H1 (cell line): ENCODE measurements around the gene EIF2S1. TPM values are rescaled to one million over a fixed set of nuclear protein-coding genes. Genes with fewer than 3 reads are reported as not detected.
"Not testable (repeated sequence)": the region's sequence is repeated elsewhere in the genome, so short reads cannot be mapped to it uniquely, and the experiment has no call there.

Experiments
- CTCF ChIA-PET: fragments of 300-600 bp; sonication (Branson Sonifier 250); formaldehyde crosslinking; loops from one replicate; lab custom pipeline; 2021; ENCODE audit not compliant: partially characterized antibody; lab: Charles Lee
- POLR2A ChIA-PET: fragments of 300-600 bp; sonication (Branson Sonifier 250); formaldehyde crosslinking; loops from one replicate; lab custom pipeline; 2021; ENCODE audit warnings: inconsistent platforms; ENCODE audit not compliant: partially characterized antibody; lab: Charles Lee
- DNase-seq, 2 experiments: peaks; one replicate each; pipeline versions ENCODE4 v3.0.0 to v3.0.0-alpha.2; 2010 to 2022; ENCODE audit warnings: low spot score in 2 of 2, low read depth in 1 of 2, mixed read lengths in 1 of 2
- FAIRE-seq: peaks from 2 replicates; lab custom pipeline; 2011; peaks lifted over from hg19 to GRCh38; lab: Jason Lieb, UNC
- H2AFZ ChIP-seq: 2 replicates; pipeline ENCODE4 v1.8.1; 2012; ENCODE audit warnings: low read length, inconsistent platforms
- H2AK5ac ChIP-seq: 2 replicates; pipeline ENCODE4 v1.6.1; 2013; ENCODE audit warnings: low read depth, low read length
- H2BK120ac ChIP-seq: replicated peaks from 2 replicates; pipeline ENCODE3; 2013; ENCODE audit warnings: low read depth, low read length, inconsistent platforms
- H2BK12ac ChIP-seq: 2 replicates; pipeline ENCODE4 v1.6.1; 2013; ENCODE audit warnings: low read depth, low read length
- H2BK15ac ChIP-seq: 2 replicates; pipeline ENCODE4 v1.6.1; 2013; ENCODE audit warnings: low read length
- H2BK20ac ChIP-seq: 2 replicates; pipeline ENCODE4 v1.6.1; 2013; ENCODE audit warnings: low read length
- H2BK5ac ChIP-seq: 2 replicates; pipeline ENCODE4 v1.6.1; 2013; ENCODE audit warnings: low read depth, low read length
- H3K14ac ChIP-seq: 2 replicates; pipeline ENCODE4 v1.6.1; 2013; ENCODE audit warnings: inconsistent platforms; ENCODE audit not compliant: insufficient read length
- H3K18ac ChIP-seq: 2 replicates; pipeline ENCODE4 v1.6.1; 2013; ENCODE audit warnings: low read length; ENCODE audit errors: extremely low read depth
- H3K23ac ChIP-seq: 2 replicates; pipeline ENCODE4 v1.6.1; 2013; ENCODE audit warnings: inconsistent platforms; ENCODE audit not compliant: insufficient read length
- H3K23me2 ChIP-seq: 2 replicates; pipeline ENCODE4 v1.6.1; 2013; ENCODE audit warnings: low read depth, low read length
- H3K27ac ChIP-seq: 2 replicates; pipeline ENCODE4 v1.6.1; 2011; ENCODE audit warnings: low read depth, low read length, inconsistent platforms
- H3K27me3 ChIP-seq, 4 experiments: replicated peaks in 1 of 4; 1 replicate in 1 of 4; 2 replicates in 3 of 4; pipeline versions ENCODE4 v1.6.1 to v1.8.1; 2011 to 2013; ENCODE audit warnings: low read length in 3 of 4, mild to moderate bottlenecking in 3 of 4, inconsistent platforms in 2 of 4, mixed read lengths in 2 of 4, moderate library complexity in 1 of 4; ENCODE audit not compliant: control insufficient read depth in 3 of 4, insufficient read depth in 3 of 4; ENCODE audit errors: extremely low read depth in 1 of 4
- H3K36me3 ChIP-seq, 4 experiments: 2 replicates each; pipeline versions ENCODE4 v1.6.1 to v1.8.1; 2011 to 2013; ENCODE audit warnings: mild to moderate bottlenecking in 4 of 4, low read length in 3 of 4, moderate library complexity in 2 of 4, control low read depth in 1 of 4, inconsistent platforms in 1 of 4; ENCODE audit not compliant: insufficient read depth in 4 of 4, control insufficient read depth in 2 of 4
- H3K4ac ChIP-seq: replicated peaks from 2 replicates; pipeline ENCODE3; 2013; ENCODE audit warnings: low read length, low read depth, mixed read lengths, inconsistent platforms; ENCODE audit not compliant: insufficient read length
- H3K4me1 ChIP-seq, 4 experiments: replicated peaks in 1 of 4; 1 replicate in 1 of 4; 2 replicates in 3 of 4; pipeline versions ENCODE4 v1.6.1 to v1.8.1; 2011 to 2013; ENCODE audit warnings: low read length in 3 of 4, inconsistent platforms in 2 of 4, mixed read lengths in 1 of 4; ENCODE audit not compliant: insufficient read depth in 4 of 4, control insufficient read depth in 3 of 4
- H3K4me2 ChIP-seq, 2 experiments: 2 replicates each; pipeline versions ENCODE4 v1.6.1 to v1.8.1; 2011 to 2013; ENCODE audit warnings: low read depth in 2 of 2, low read length in 2 of 2, control low read depth in 1 of 2, inconsistent platforms in 1 of 2, mild to moderate bottlenecking in 1 of 2; ENCODE audit not compliant: insufficient read depth in 1 of 2
- H3K4me3 ChIP-seq, 4 experiments: fragments of 200-600, 300-600 bp in 1 of 4; sonication (generic), shearing (Covaris generic), sonication (Bioruptor Twin) in 1 of 4; 2 replicates each; pipeline versions ENCODE4 v1.5.1 to v1.8.1; 2011 to 2016; ENCODE audit warnings: low read length in 4 of 4, low read depth in 3 of 4, control low read depth in 2 of 4, inconsistent platforms in 2 of 4, mild to moderate bottlenecking in 2 of 4, mixed read lengths in 1 of 4, moderate library complexity in 1 of 4; ENCODE audit not compliant: insufficient read depth in 2 of 4; ENCODE audit errors: extremely low read depth in 1 of 4
- H3K56ac ChIP-seq: replicated peaks from 2 replicates; pipeline ENCODE3; 2013; ENCODE audit warnings: low read depth, mild to moderate bottlenecking, mixed read lengths, low read length, inconsistent platforms; ENCODE audit not compliant: insufficient read length
- H3K79me1 ChIP-seq: 2 replicates; pipeline ENCODE4 v1.6.1; 2013; ENCODE audit warnings: low read depth, low read length, control low read depth
- H3K79me2 ChIP-seq, 2 experiments: 2 replicates each; pipeline versions ENCODE4 v1.6.1 to v1.8.1; 2012 to 2013; ENCODE audit warnings: low read length in 2 of 2, mild to moderate bottlenecking in 2 of 2, inconsistent platforms in 1 of 2; ENCODE audit not compliant: insufficient read depth in 2 of 2, control insufficient read depth in 1 of 2
- H3K9ac ChIP-seq, 4 experiments: replicated peaks in 1 of 4; 1 replicate in 1 of 4; 2 replicates in 3 of 4; pipeline versions ENCODE4 v1.6.1 to v1.8.1; 2011 to 2013; ENCODE audit warnings: low read depth in 3 of 4, low read length in 3 of 4, control low read depth in 2 of 4, mild to moderate bottlenecking in 2 of 4, moderate library complexity in 2 of 4, inconsistent platforms in 1 of 4; ENCODE audit errors: extremely low read depth in 1 of 4
- H3K9me3 ChIP-seq, 2 experiments: 2 replicates each; pipeline versions ENCODE4 v1.6.1 to v1.8.1; 2012 to 2013; ENCODE audit warnings: mild to moderate bottlenecking in 2 of 2, moderate library complexity in 2 of 2, control low read depth in 1 of 2, inconsistent platforms in 1 of 2, low read depth in 1 of 2, low read length in 1 of 2, mixed read lengths in 1 of 2; ENCODE audit not compliant: insufficient read depth in 2 of 2
- H4K20me1 ChIP-seq, 2 experiments: replicated peaks in 1 of 2; 2 replicates each; pipeline versions ENCODE3 to v1.8.1; 2011 to 2013; ENCODE audit warnings: inconsistent platforms in 2 of 2, low read length in 2 of 2, mild to moderate bottlenecking in 1 of 2; ENCODE audit not compliant: insufficient read depth in 2 of 2, control insufficient read depth in 1 of 2
- H4K5ac ChIP-seq: 2 replicates; pipeline ENCODE4 v1.6.1; 2013; ENCODE audit warnings: low read length, low read depth, mixed read lengths, inconsistent platforms; ENCODE audit not compliant: insufficient read length
- H4K8ac ChIP-seq: 2 replicates; pipeline ENCODE4 v1.8.0; 2013; ENCODE audit warnings: mild to moderate bottlenecking, moderate library complexity, low read length, inconsistent platforms; ENCODE audit not compliant: insufficient read depth; ENCODE audit errors: extremely low read depth
- H4K91ac ChIP-seq: replicated peaks from 2 replicates; pipeline ENCODE3; 2013; ENCODE audit warnings: low read length, mixed read lengths, inconsistent platforms; ENCODE audit not compliant: insufficient read length
- WGBS, 2 experiments: shearing (Covaris generic) in 1 of 2; methylation state at CpG; one replicate each; pipeline versions ENCODE4 v1.1.6 to v1.1.7; 2013 to 2015; ENCODE audit warnings: low lambda C conversion rate in 2 of 2, mixed read lengths in 2 of 2, inconsistent platforms in 1 of 2, low coverage in 1 of 2, missing lambda C conversion rate in 1 of 2; ENCODE audit not compliant: insufficient replicate concordance in 2 of 2, insufficient coverage in 1 of 2, insufficient read length in 1 of 2; ENCODE audit errors: extremely low coverage in 1 of 2, missing lambda C conversion rate in 1 of 2; 5-methylcytosine and 5-hydroxymethylcytosine counted together
- polyA plus RNA-seq, 7 experiments: library from polyadenylated mRNA; depleted of rRNA in 3 of 7; stranded (reverse) in 5 of 7; unstranded in 2 of 7; fragments of >200 nt in 5 of 7; fragments of 200-250 nt in 2 of 7; gene quantifications; 1 replicate in 5 of 7; 2 replicates in 1 of 7; 4 replicates in 1 of 7; pipeline versions ENCODE4 v1.2.1 to v1.2.3, GENCODE V29; 2011 to 2013; ENCODE audit warnings: missing spikeins in 2 of 7, mixed read lengths in 2 of 7
- total RNA-seq: library from RNA; stranded (reverse); fragmentation: NEBNext Ultra II Directional; extraction: Animal tissue kit (Norgen Biotek cat#: 25700); gene quantifications from 2 replicates; pipeline ENCODE4 v1.2.1, GENCODE V29; 2021

The EIF2S1 gene
- total and polyA plus RNA-seq, 2 of the 8 experiments (the other 6 are each of a cell fraction or from before 2014, with no cell fraction given), result 35.1 to 146 TPM

- H3K27me3 ChIP-seq, H2AK5ac ChIP-seq, H3K56ac ChIP-seq, FAIRE-seq, CTCF ChIA-PET, H2BK5ac ChIP-seq, H3K27ac ChIP-seq, H3K4me2 ChIP-seq, H4K20me1 ChIP-seq, H3K18ac ChIP-seq, H4K91ac ChIP-seq, H3K9ac ChIP-seq, H3K14ac ChIP-seq, H2BK20ac ChIP-seq, DNase-seq, H3K4ac ChIP-seq, H2BK12ac ChIP-seq, H3K4me1 ChIP-seq, H3K9me3 ChIP-seq, H2AFZ ChIP-seq, H3K4me3 ChIP-seq, H3K79me1 ChIP-seq, POLR2A ChIA-PET, H3K23ac ChIP-seq, H4K8ac ChIP-seq, H2BK120ac ChIP-seq, H4K5ac ChIP-seq, H2BK15ac ChIP-seq, H3K23me2 ChIP-seq, H3K79me2 ChIP-seq: not testable (repeated sequence)
- peaks cover 6 to 19% (median 13%) of the 10 kb centered on the region in 4 experiments for H3K36me3 ChIP-seq
- WGBS, 2 experiments, result 89% methylated on average over 4 of the region's 4 CpGs; no CpG with 5 or more reads in 1 of the 2 experiments
Observed at GRCh38 chr14:67329666-67330065, 30.5 kb upstream of the EIF2S1 start.
